IPS-18c (cell line): ENCODE data around the gene VPREB3.
"Not testable (repeated sequence)": the region's sequence is repeated elsewhere in the genome, so short reads cannot be mapped to it uniquely, and the experiment has no call there.

Source experiments
- H3K4me3 ChIP-seq: 2 replicates; pipeline ENCODE4 v1.7.0; 2013; ENCODE audit warnings: low read depth, mild to moderate bottlenecking, low read length, moderate library complexity; ENCODE audit not compliant: insufficient read depth
- H3K9me3 ChIP-seq: one replicate; pipeline ENCODE4 v1.6.1; 2013; ENCODE audit warnings: mild to moderate bottlenecking, low read length, moderate library complexity; ENCODE audit not compliant: control insufficient read depth, insufficient read depth

The VPREB3 gene

GRCh38 chr22:23752750-23753149, 1.5 kb downstream of the VPREB3 start:
- Histone ChIP-seq H3K4me3 (no peak overlapping the region), H3K9me3 (peaks cover 2% of the 10 kb centered on the region)

- Histone ChIP-seq H3K9me3 (peaks cover 2% of the 10 kb centered on the region), H3K4me3 (peak overlapping the region; percentile 93; the same call in 1 of the 2 replicates)
These were observed 2.0 kb downstream of the VPREB3 start for GRCh38 chr22:23752090-23752691.

- Histone ChIP-seq H3K4me3 (peak overlapping the region; percentile 93), H3K9me3 (peaks cover 2% of the 10 kb centered on the region)
These were observed 2.7 kb downstream of the VPREB3 start for GRCh38 chr22:23751441-23751996.

GRCh38 chr22:23750714-23751440, 3.3 kb downstream of the VPREB3 start, which contains the start of gene ZNF70:
Gene ZNF70 (minus strand): TSS chr22:23751112. CDS start chr22:23745140, 5,972 bp downstream.
- H3K4me3 ChIP-seq: peak within 1 kb of the TSS; percentile 93

GRCh38 chr22:23750367-23750713, 3.9 kb downstream of the VPREB3 start:
- H3K9me3 ChIP-seq: peaks cover 2% of the 10 kb centered on the region
- H3K4me3 ChIP-seq: peak overlapping the region; percentile 81

More at GRCh38 chr22:23750714-23751440, 3.3 kb downstream of the VPREB3 start, which contains the start of gene ZNF70:
- peaks cover 2% of the 10 kb centered on the region for H3K9me3 ChIP-seq

- H3K4me3 ChIP-seq: peak overlapping the region; percentile 17; the same call in 1 of the 2 replicates
These were observed 4.4 kb downstream of the VPREB3 start for GRCh38 chr22:23749841-23750301.

GRCh38 chr22:23745791-23746190, 8.4 kb downstream of the VPREB3 start:
- Histone ChIP-seq H3K9me3 (no peaks in the 10 kb centered on the region), H3K4me3 (no peak overlapping the region)

More at GRCh38 chr22:23749841-23750301, 4.4 kb downstream of the VPREB3 start:
- H3K9me3 ChIP-seq: peaks cover 2% of the 10 kb centered on the region

GRCh38 chr22:23744485-23744884, 9.7 kb downstream of the VPREB3 start:
- H3K4me3 ChIP-seq: no peak overlapping the region

GRCh38 chr22:23744001-23744400, 10.2 kb downstream of the VPREB3 start:
- no peak overlapping the region for H3K4me3 ChIP-seq
- H3K9me3 ChIP-seq: no peaks in the 10 kb centered on the region

More at GRCh38 chr22:23744485-23744884, 9.7 kb downstream of the VPREB3 start:
- no peaks in the 10 kb centered on the region for H3K9me3 ChIP-seq

GRCh38 chr22:23743303-23743705, 10.9 kb downstream of the VPREB3 start:
- Histone ChIP-seq H3K9me3 (no peaks in the 10 kb centered on the region), H3K4me3 (no peak overlapping the region)

- Histone ChIP-seq H3K9me3 (no peaks in the 10 kb centered on the region), H3K4me3 (no peak overlapping the region)
These were observed 11.5 kb downstream of the VPREB3 start for GRCh38 chr22:23742505-23743264.

GRCh38 chr22:23737696-23738095, 16.5 kb downstream of the VPREB3 start:
- Histone ChIP-seq H3K9me3 (no peaks in the 10 kb centered on the region), H3K4me3 (no peak overlapping the region)

- H3K4me3 ChIP-seq, H3K9me3 ChIP-seq: not testable (repeated sequence)
These were observed 26.1 kb downstream of the VPREB3 start for GRCh38 chr22:23728108-23728507.

GRCh38 chr22:23722724-23723123, 31.5 kb downstream of the VPREB3 start:
- Histone ChIP-seq H3K9me3 (no peaks in the 10 kb centered on the region), H3K4me3 (no peak overlapping the region)

GRCh38 chr22:23722160-23722559, 32.1 kb downstream of the VPREB3 start:
- no peaks in the 10 kb centered on the region for H3K9me3 ChIP-seq
- no peak overlapping the region for H3K4me3 ChIP-seq

- H3K9me3 ChIP-seq: no peaks in the 10 kb centered on the region
- no peak overlapping the region for H3K4me3 ChIP-seq
These were observed 33.4 kb downstream of the VPREB3 start for GRCh38 chr22:23720855-23721254.

GRCh38 chr22:23718371-23719165, 35.7 kb downstream of the VPREB3 start:
- Histone ChIP-seq H3K9me3 (no peaks in the 10 kb centered on the region), H3K4me3 (no peak overlapping the region)
